ENCODE measurements around the gene JMJD4. TPM values are rescaled to one million over a fixed set of nuclear protein-coding genes. Genes with fewer than 3 reads are reported as not detected.
"Not testable (repeated sequence)": the region's sequence is repeated elsewhere in the genome, so short reads cannot be mapped to it uniquely, and the experiment has no call there.

JMJD4 gene
- total RNA-seq, 1 experiment from 2014 or later = 23.4 TPM

DNA sequence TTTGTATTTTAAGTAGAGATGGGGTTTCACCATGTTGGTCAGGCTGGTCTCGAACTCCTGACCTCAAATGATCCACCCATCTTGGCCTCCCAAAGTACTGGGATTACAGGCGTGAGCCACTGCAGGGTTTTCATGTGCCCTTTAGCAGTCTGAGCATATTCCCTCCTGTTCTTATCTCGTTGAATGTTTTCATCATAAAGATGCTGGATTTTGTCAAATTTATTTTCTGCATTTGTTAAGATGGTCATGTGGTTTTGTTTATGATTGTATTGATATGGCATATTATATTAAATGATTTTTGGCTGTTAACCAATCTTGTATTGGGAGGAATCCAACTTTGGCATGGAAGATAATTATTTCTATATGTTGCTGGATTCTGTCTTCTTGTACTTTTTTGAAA, 8.8 kb downstream of the JMJD4 start:
- H3K27ac ChIP-seq = no peak overlapping the region
- H3K36me3 ChIP-seq = no peaks in the 10 kb centered on the region
- H3K4me1 ChIP-seq = no peaks in the 10 kb centered on the region
- no peaks in the 10 kb centered on the region for H3K27me3 ChIP-seq
- DNase-seq = no peak
- H3K4me3 ChIP-seq = no peak overlapping the region
- peaks cover 12% of the 10 kb centered on the region for H3K9me3 ChIP-seq (replicated peaks)

DNA sequence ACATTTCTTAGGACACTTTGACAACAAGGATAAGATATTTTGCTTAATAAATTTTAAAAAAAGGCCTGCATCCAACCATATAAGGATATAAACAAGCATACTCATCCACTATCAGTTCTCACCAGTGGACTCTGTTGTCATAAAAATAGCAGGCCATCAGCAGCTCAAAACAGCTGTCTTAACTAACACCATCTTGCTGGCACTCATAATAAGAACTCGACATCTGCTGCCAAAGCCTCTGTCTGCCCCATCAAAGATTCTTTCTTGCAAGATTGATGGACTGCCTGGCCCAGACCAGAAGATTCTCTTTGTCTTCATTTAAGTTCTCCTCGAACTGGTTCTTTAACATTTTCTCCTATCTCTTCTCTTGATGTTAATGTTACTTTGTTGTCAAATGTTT, 10.1 kb downstream of the JMJD4 start:
- no peaks in the 10 kb centered on the region for H3K36me3 ChIP-seq
- no peak overlapping the region for H3K4me3 ChIP-seq
- no peaks in the 10 kb centered on the region for H3K4me1 ChIP-seq
- H3K27ac ChIP-seq = no peak overlapping the region
- no peak for DNase-seq
- H3K9me3 ChIP-seq (replicated peaks) = peaks cover 13% of the 10 kb centered on the region
- H3K27me3 ChIP-seq = no peaks in the 10 kb centered on the region

DNA sequence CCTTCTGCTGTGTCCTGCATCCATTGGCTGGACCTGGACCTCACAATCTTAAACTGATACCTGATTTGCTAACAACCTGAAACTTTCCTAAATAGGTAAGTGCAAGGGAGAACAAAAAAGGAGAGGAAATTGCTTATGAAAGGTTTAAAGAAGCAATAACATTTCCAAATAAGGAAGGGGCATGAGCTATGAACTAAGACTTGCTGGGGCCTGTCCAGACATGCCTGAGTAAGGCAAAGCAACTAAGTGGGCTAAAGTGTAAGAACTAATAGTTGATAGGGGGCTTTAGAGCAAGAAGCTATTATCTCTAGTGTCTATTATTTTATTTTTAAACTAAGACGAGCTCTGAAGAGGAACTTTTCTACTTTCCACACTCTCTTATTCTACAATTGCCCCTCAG, 11.6 kb downstream of the JMJD4 start:
- Histone ChIP-seq H3K27ac (no peak overlapping the region), H3K36me3 (no peaks in the 10 kb centered on the region), H3K27me3 (no peaks in the 10 kb centered on the region), H3K9me3 (replicated peaks) (peaks cover 20% of the 10 kb centered on the region), H3K4me1 (no peaks in the 10 kb centered on the region), H3K4me3 (no peak overlapping the region)
- no peak for DNase-seq

DNA sequence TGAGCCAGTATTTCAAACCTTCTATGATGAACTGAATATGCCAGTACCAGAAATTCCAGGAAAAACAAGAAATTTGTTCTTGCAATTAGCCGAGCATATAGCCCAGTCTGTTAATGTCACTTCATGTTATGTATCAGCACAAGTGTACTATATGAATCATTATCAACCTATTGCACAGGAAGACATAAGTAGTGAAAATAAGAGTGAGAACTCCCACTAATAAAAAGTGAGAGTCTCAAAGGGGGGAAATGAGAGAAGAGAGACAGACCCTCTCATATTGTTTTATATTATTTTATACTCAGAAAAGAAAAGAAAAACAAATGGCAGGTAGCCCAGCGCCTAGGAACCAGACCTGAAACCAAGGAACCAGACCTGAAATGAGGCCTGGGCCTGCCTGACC, 16.2 kb downstream of the JMJD4 start:
- no peaks in the 10 kb centered on the region for H3K27me3 ChIP-seq
- H3K9me3 ChIP-seq (replicated peaks) = peaks cover 17% of the 10 kb centered on the region
- no peaks in the 10 kb centered on the region for H3K4me1 ChIP-seq
- H3K4me3 ChIP-seq = no peak overlapping the region
- no peak for DNase-seq
- H3K27ac ChIP-seq = no peak overlapping the region
- H3K36me3 ChIP-seq = no peaks in the 10 kb centered on the region

DNA sequence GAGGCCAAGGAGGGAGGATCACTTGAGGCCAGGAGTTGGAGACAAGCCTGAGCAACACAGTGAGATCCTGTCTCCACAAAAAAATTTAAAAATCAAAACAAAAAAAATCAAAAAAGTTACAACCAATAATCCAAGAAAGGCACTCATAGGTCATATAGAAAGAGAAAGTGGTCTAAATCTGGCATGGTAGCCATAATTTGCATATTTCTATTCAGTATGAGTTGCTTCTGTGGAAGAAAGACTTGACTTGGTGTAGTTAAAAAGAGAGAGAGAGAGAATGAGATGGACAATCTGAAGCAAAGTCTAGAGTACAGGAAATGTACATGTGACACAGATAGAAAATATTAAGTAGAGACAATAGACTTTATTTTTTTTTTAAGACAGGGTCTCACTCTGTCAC, 22.5 kb downstream of the JMJD4 start:
- Histone ChIP-seq H3K4me1 (no peaks in the 10 kb centered on the region), H3K27me3 (no peaks in the 10 kb centered on the region), H3K27ac (no peak overlapping the region), H3K9me3 (replicated peaks) (peaks cover 5% of the 10 kb centered on the region), H3K36me3 (no peaks in the 10 kb centered on the region), H3K4me3 (no peak overlapping the region)
- no peak for DNase-seq

DNA sequence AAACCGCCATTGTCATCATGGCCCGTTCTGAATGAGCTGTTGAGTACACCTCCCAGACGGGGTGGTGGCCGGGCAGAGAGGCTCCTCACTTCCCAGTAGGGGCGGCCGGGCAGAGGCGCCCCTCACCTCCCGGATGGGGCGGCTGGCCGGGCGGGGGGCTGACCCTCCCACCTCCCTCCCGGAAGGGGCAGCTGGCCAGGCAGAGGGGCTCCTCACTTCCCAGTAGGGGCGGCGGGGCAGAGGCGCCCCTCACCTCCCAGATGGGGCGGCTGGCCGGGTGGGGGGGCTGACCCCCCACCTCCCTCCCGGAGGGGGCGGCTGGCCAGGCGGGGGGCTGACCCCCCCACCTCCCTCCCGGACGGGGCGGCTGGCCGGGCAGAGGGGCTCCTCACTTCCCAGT, 24.6 kb downstream of the JMJD4 start:
- DNase-seq; H3K4me3 ChIP-seq; H3K27me3 ChIP-seq; H3K27ac ChIP-seq; H3K4me1 ChIP-seq; H3K9me3 ChIP-seq (replicated peaks); H3K36me3 ChIP-seq: not testable (repeated sequence)

DNA sequence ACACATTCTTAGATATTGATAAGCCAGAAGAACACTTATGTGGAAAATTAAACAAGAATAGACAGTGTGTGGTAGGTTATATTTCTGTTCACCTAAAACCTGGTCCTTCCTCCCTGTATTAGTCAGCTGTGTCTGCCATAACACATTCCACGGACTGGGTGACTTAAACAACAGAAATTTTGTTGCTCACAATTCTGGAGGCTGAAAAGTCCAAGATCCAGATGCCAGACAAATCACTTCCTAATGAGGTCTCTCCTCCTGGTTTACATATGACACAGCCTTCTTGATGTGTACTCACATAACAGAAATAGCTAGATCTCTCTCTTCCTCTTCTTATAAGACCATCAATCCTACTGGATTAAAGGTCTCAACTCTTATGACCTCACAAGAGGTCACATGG, 25.7 kb downstream of the JMJD4 start:
- no peaks in the 10 kb centered on the region for H3K4me1 ChIP-seq
- H3K27ac ChIP-seq = no peak overlapping the region
- DNase-seq = no peak
- H3K27me3 ChIP-seq = no peaks in the 10 kb centered on the region
- H3K4me3 ChIP-seq = no peak overlapping the region
- H3K36me3 ChIP-seq = no peaks in the 10 kb centered on the region
- peaks cover 5% of the 10 kb centered on the region for H3K9me3 ChIP-seq (replicated peaks)

DNA sequence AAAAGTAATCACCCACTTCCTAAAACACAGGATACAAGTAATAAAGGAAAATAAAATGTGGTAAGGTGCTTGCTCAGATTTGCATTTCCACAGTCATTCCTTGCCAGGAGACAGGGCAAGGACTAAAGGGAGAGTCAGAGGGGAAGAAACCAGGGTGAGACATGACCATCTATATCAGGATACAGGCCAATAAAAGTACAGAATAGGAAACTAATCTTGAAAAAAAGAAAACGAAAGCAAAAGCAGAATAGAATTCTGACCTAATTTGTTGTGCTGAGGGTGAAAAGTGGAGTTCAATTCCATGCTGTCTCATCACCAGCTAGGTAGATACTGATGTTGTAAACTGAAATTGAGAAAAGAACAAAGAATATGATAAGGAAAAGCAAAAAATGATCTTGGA, 27.3 kb downstream of the JMJD4 start:
- Histone ChIP-seq H3K36me3 (no peaks in the 10 kb centered on the region), H3K27ac (no peak overlapping the region), H3K4me1 (no peaks in the 10 kb centered on the region), H3K9me3 (replicated peaks) (peaks cover 10% of the 10 kb centered on the region), H3K27me3 (no peaks in the 10 kb centered on the region), H3K4me3 (no peak overlapping the region)
- no peak for DNase-seq

DNA sequence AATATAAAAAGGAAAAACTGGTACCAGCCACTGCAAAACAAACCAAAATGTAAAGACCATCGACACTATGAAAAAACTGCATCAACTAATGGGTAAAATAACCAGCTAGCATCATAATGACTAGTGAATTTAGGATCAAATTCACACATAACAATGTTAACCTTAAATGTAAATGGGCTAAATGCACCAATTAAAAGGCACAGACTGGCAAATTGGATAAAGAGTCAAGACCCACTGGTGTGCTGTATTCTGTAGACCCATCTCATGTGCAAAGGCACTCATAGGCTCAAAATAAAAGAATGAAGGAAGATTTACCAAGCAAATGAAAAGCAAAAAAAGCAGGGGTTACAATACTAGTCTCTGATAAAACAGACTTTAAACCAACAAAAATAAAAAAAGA, 33.5 kb downstream of the JMJD4 start:
- H3K27me3 ChIP-seq; H3K4me3 ChIP-seq; H3K9me3 ChIP-seq (replicated peaks); H3K4me1 ChIP-seq; H3K27ac ChIP-seq; DNase-seq; H3K36me3 ChIP-seq: not testable (repeated sequence)

DNA sequence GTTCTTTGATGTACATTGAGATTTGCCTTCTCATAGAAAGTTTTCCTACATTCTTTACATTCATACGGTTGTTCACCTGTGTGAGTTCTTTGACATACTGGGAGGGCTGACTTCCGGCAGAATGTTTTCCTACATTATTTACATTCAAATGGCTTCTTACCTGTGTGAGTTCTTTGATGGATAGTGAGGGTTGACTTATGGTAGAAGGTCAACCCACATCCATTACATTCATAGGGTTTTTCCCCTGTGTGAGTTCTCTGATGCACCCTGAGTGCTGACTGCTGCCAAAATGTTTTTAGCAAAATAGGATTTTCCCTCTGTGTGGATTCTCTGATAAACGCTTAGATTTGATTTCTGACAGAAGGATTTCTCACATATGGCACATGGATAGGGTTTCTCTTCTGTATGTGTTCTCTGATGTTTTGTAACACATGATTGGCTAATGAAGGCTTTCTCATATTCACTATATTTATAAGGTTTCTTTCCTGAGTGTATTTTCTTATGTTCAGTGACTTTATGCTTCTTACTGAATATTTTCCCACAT, 37.7 kb downstream of the JMJD4 start:
- Histone ChIP-seq H3K36me3 (no peaks in the 10 kb centered on the region), H3K4me1 (no peaks in the 10 kb centered on the region), H3K9me3 (replicated peaks) (peaks cover 11% of the 10 kb centered on the region; the same call in 1 of the 2 replicates), H3K27me3 (no peaks in the 10 kb centered on the region), H3K27ac (no peak overlapping the region), H3K4me3 (no peak overlapping the region)
- DNase-seq = no peak

DNA sequence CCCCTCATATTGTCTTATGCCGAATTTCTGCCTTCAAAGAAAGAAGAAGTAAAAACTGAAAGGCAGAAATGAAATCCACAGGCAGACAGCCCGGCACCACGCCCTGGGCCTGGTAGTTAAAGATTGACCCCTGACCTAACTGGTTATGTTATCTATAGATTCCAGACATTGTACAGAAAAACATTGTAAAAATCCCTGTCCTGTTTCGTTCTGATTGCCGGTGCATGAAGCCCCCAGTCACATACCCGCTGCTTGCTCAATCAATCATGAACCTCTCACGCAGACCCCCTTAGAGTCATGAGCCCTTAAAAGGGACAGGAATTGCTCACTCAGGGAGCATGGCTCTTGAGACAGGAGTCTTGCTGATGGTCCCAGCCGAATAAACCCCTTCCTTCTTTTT, 49.3 kb downstream of the JMJD4 start:
- no peak overlapping the region for H3K27ac ChIP-seq
- H3K36me3 ChIP-seq = 0 out of 2 replicates have a peak, but pooled peaks cover 3% of the 10 kb centered on the region
- H3K9me3 ChIP-seq (replicated peaks) = peaks cover 6% of the 10 kb centered on the region; the same call in 1 of the 2 replicates
- H3K4me1 ChIP-seq = no peaks in the 10 kb centered on the region
- no peak overlapping the region for H3K4me3 ChIP-seq
- no peaks in the 10 kb centered on the region for H3K27me3 ChIP-seq
- DNase-seq = no peak

Other genes starting within 250 kb of the JMJD4 start
- gene ZNF678, start 171.7 kb downstream of the JMJD4 start, total RNA-seq (2014; rRNA removed; shearing (Covaris generic)) = 14.7 and 19.2 TPM in 2 replicates
- 37.8 and 40.0 TPM in 2 replicates for gene SNAP47, start 133 bp upstream of the JMJD4 start, total RNA-seq (2014; rRNA removed; shearing (Covaris generic))
- not detected in 2 replicates for gene PRSS38, start 80.4 kb upstream of the JMJD4 start, total RNA-seq (2014; rRNA removed; shearing (Covaris generic))
- 0.79 and 1.1 TPM in 2 replicates for gene WNT9A, start 212.6 kb upstream of the JMJD4 start, total RNA-seq (2014; rRNA removed; shearing (Covaris generic))